ENCODE results near the gene ISCA1. TPM values are rescaled to one million over a fixed set of nuclear protein-coding genes. Genes with fewer than 3 reads are reported as not detected.

The ISCA1 gene
- total RNA-seq, result 33.1 and 39.7 TPM in 2 replicates

GRCh38 chr9:86282077-86282978 lies at the start of gene ISCA1:
Gene ISCA1 (minus strand): TSS chr9:86282538. CDS start chr9:86282458, 80 bp downstream.

GRCh38 chr9:86259557-86259956 lies 22.8 kb downstream of the ISCA1 start, which contains the start of gene C9orf153:
Gene C9orf153 (minus strand): TSS chr9:86259657. CDS start chr9:86229603, 30,054 bp downstream.

Other genes starting within 250 kb of the ISCA1 start
- gene GOLM1, start 183.0 kb downstream of the ISCA1 start, total RNA-seq, result 12.2 and 26.6 TPM in 2 replicates
- under 0.01 and 0.34 TPM in 2 replicates for gene C9orf153, start 22.9 kb downstream of the ISCA1 start, total RNA-seq
- gene TUT7, start 71.9 kb upstream of the ISCA1 start, total RNA-seq, result 27.4 and 42.0 TPM in 2 replicates

Data from dermis lymphatic vessel endothelial cell (primary cell).